Activated T-cell treated with anti-CD3 and anti-CD28 coated beads, Interleukin-2, amount 50 U/mL, for 4 hours (primary cell): Measurements from ENCODE around the gene CUX1. TPM values are rescaled to one million over a fixed set of nuclear protein-coding genes. Genes with fewer than 3 reads are reported as not detected.

Source experiments
- ATAC-seq, 2 donors: fragments of 200-7000 bp; cut with Tn5 transposase; one replicate each; pipeline ENCODE4 v1.10.0; 2021
- DNase-seq: peaks from one replicate; pipeline ENCODE4 v3.0.0-alpha.2; 2020
- H3K27me3 Mint-ChIP-seq: one replicate; pipeline ENCODE4 v1.8.0; 2021; ENCODE audit warnings: low read depth, mixed read lengths
- H3K36me3 Mint-ChIP-seq: one replicate; pipeline ENCODE4 v1.8.0; 2022; ENCODE audit warnings: mixed read lengths; ENCODE audit not compliant: insufficient read depth
- H3K4me1 Mint-ChIP-seq: one replicate; pipeline ENCODE4 v1.8.0; 2021; ENCODE audit warnings: low read depth, mixed read lengths
- H3K4me3 Mint-ChIP-seq: one replicate; pipeline ENCODE4 v1.8.0; 2021; ENCODE audit warnings: mild to moderate bottlenecking, moderate library complexity, mixed read lengths
- H3K9me3 Mint-ChIP-seq: one replicate; pipeline ENCODE4 v1.8.0; 2021; ENCODE audit warnings: mixed read lengths
- total RNA-seq, 3 donors: library from RNA; stranded (reverse); gene quantifications; one replicate each; pipeline ENCODE4 v1.2.1, GENCODE V29; 2021

The CUX1 gene
- total RNA-seq, 3 donors from 2014 or later = 18.6 to 21.6 (median 20.7) TPM

DNA sequence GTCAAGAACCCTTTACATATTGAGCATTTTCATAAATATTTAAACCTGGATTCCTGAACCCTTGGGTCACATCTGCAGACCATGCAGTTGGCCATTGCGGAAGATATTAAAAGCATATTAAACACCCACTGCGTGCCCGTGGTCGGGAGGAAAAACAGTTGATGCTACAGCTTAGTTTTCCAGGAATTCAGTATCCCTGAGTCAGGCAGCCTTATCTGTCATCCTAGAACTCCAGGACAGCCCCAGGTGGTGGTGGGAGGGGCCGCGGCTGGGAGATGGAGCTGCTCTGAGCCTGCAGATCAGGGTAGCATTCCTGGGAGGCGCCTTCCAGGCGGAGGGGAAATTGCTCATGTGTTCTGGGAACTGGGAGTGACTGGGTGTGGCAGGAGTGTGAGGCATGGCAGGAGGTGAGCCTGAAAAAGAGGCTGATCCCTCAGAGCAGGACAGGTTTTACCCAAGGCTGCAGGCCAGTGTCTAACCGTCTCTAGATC is 246.3 kb downstream of the CUX1 start:
- DNase-seq (no peak), ATAC-seq (no peak)
- Mint-ChIP-seq H3K9me3 (no peaks in the 10 kb centered on the region), H3K4me1 (peaks cover 2% of the 10 kb centered on the region), H3K36me3 (peaks cover 8% of the 10 kb centered on the region), H3K27me3 (no peaks in the 10 kb centered on the region), H3K4me3 (no peak overlapping the region)

DNA sequence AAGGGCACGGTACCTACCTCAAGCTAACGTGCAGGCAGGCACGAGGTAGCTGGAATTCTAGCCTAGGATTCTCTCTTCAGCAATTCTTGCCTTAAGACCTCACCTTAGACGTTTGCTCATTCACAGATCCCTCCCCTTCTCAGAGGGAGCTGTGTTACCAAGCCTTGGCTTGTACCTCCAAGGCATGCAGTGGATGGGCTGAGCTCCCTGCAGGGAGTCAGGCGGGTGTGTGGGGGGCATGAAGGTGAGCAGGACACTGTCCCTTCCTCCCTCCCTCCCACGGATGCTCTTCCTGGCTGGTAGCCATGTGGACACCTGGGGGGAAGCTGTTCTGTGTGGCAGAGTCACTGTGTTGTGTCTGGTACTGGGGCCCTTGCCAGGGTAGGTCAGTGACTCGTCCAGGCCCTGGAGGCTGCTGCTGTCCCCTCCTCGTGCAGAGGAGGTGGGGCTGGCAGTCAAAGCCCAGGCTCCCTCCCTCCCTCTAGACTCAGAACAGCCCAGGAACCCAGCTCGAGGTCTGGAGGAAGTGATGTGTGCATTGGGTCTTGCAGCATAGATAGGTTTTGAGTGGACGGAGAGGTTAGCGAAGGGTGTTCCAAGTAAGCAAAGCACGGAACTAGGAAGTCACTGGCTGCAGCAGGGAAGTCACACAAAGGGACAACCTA is 247.1 kb downstream of the CUX1 start:
- ATAC-seq = no peak
- peaks cover 2% of the 10 kb centered on the region for H3K4me1 Mint-ChIP-seq
- no peaks in the 10 kb centered on the region for H3K9me3 Mint-ChIP-seq
- H3K27me3 Mint-ChIP-seq = no peaks in the 10 kb centered on the region
- H3K36me3 Mint-ChIP-seq = peaks cover 13% of the 10 kb centered on the region
- DNase-seq = no peak
- no peak overlapping the region for H3K4me3 Mint-ChIP-seq

GRCh38 chr7:102065226-102065625 is 247.8 kb downstream of the CUX1 start:
- H3K36me3 Mint-ChIP-seq = peaks cover 18% of the 10 kb centered on the region
- peaks cover 2% of the 10 kb centered on the region for H3K4me1 Mint-ChIP-seq
- H3K9me3 Mint-ChIP-seq = peaks cover 2% of the 10 kb centered on the region
- DNase-seq (no peak), ATAC-seq (no peak)
- H3K27me3 Mint-ChIP-seq = no peaks in the 10 kb centered on the region
- H3K4me3 Mint-ChIP-seq = no peak overlapping the region

DNA sequence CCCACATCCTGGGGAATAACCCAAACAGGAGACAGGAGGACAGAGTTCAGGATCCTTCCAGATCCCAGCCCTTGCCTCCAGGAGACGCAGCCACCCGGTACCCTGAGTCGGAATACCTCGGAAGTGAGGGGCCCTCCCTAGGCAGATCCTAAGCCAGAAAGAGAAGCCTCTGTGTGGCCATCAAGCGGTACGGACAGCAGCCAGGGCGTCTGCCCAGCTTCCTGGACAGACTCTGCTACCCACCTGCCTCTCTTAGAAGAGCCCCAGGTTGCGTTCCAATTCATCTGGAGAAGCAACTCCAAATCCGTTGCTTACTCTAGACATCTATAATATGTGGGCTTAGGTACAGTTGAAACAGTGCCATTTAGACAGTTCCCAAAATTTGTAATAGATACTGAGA is 249.1 kb downstream of the CUX1 start:
- no peak for ATAC-seq
- H3K27me3 Mint-ChIP-seq = no peaks in the 10 kb centered on the region
- H3K36me3 Mint-ChIP-seq = peaks cover 27% of the 10 kb centered on the region
- peaks cover 2% of the 10 kb centered on the region for H3K4me1 Mint-ChIP-seq
- H3K4me3 Mint-ChIP-seq = no peak overlapping the region
- H3K9me3 Mint-ChIP-seq = peaks cover 5% of the 10 kb centered on the region
- DNase-seq = no peak

- no peaks in the 10 kb centered on the region for H3K27me3 Mint-ChIP-seq
- H3K9me3 Mint-ChIP-seq = peaks cover 11% of the 10 kb centered on the region
- peaks cover 45% of the 10 kb centered on the region for H3K36me3 Mint-ChIP-seq
- no peak for DNase-seq
- H3K4me1 Mint-ChIP-seq = no peaks in the 10 kb centered on the region
- H3K4me3 Mint-ChIP-seq = no peak overlapping the region
- ATAC-seq = no peak
Observed at GRCh38 chr7:102068846-102069245, 251.4 kb downstream of the CUX1 start.

GRCh38 chr7:102069931-102070629 is 252.7 kb downstream of the CUX1 start:
- Mint-ChIP-seq H3K27me3 (no peaks in the 10 kb centered on the region), H3K36me3 (peaks cover 47% of the 10 kb centered on the region)

GRCh38 chr7:102072003-102072402 is 254.6 kb downstream of the CUX1 start:
- peaks cover 55% of the 10 kb centered on the region for H3K36me3 Mint-ChIP-seq
- H3K9me3 Mint-ChIP-seq = peaks cover 11% of the 10 kb centered on the region
- no peaks in the 10 kb centered on the region for H3K27me3 Mint-ChIP-seq
- no peak for ATAC-seq
- DNase-seq = no peak
- H3K4me3 Mint-ChIP-seq = no peak overlapping the region
- H3K4me1 Mint-ChIP-seq = peaks cover under 1% of the 10 kb centered on the region

More at GRCh38 chr7:102069931-102070629, 252.7 kb downstream of the CUX1 start:
- H3K9me3 Mint-ChIP-seq = peaks cover 11% of the 10 kb centered on the region
- no peak overlapping the region for H3K4me3 Mint-ChIP-seq
- DNase-seq = no peak
- H3K4me1 Mint-ChIP-seq = no peaks in the 10 kb centered on the region
- no peak for ATAC-seq

DNA sequence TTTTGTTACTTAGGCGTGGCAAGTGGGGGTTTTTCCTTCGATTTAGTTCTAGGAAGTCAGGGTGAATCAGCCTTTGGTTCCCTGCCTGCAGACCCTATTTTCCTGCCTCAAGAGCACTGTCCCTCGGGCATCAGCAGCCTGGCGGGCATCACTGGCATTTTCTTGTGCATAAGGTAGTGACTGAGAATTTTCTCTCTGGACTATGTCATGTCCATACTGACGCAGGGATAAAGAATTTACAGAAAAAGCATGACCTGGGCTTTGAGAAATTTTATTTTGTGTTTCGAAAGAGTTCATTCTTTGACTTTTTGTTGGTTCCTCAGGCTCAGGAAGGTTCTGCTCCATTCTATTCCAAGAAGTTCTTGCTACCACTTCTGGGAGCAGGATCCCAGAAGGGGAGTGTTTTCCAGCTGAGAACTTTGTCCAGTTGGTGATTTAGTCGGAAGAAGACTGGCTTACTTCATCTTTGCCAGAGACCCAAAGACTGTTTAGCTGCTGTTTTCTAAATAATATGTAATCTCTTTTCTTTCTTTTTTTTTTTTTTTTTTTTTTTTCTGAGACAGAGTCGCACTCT is 255.3 kb downstream of the CUX1 start:
- Mint-ChIP-seq H3K36me3 (peaks cover 57% of the 10 kb centered on the region), H3K27me3 (no peaks in the 10 kb centered on the region)
- no peak for DNase-seq

DNA sequence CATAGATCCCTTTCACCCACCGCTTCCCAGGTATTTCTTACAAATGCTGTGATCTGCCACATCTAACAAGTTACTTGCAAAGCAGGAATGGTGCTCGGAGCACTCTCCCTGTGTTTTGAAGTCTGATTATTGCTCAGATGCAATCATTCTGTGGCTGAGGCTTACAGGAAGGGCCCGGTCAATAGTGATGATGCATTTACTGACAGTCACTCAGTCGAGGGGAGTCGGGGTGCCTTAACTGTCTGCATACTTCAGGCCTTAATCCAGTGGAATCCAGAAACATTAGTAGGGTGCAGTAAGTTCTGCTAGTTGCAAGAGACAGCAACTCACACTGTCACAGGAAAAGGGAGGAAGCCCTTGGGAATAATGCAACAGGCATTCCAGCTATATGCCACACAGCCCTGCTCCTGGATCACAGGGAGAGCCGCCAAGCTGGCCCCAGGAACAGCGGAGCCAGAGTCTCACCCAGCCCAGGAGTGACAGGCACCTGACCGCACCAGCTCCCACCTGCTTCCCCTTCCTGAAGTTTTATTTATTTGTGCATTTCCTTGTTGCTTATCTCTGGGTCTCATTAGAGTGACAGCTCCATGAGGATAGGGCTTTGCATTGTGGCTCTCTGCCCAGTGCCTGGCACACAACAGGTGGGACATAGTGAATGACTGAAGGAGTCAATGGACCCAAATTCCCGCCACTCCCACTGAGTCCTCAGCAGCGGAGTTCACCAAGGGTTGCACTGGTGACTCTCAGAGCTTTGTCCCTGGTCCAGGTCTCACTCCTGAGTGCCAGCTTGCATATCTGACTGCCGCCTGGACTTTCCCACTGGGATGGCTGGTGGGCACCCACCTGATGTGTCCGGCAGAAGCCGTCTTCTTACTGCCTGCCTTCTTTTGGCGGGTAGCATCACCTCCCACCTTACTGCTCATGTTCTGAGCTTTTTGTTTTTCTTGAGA is 256.8 kb downstream of the CUX1 start:
- no peak overlapping the region for H3K4me3 Mint-ChIP-seq

More for the DNA sequence above, 255.3 kb downstream of the CUX1 start:
- ATAC-seq = no peak
- Mint-ChIP-seq H3K9me3 (peaks cover 11% of the 10 kb centered on the region), H3K4me3 (no peak overlapping the region), H3K4me1 (peaks cover 3% of the 10 kb centered on the region)

DNA sequence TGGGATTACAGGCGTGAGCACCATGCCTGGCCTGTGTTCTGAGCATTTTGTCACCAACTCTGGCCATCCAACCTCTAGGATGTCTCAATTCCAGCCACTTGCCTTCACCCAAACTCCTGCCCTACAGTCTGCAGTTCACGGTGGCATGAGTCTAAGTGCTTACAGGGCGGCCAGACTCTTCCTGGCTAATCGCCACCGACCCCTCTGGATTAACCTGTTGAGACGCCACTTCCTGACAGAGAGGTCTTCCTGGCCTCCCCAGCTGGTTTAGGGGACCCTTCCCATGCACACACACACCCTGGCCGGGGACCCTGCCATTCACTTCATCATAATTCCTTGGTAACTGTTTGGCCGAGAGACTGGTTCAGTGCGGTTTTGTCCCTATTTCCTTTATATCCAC is 257.7 kb downstream of the CUX1 start:
- ATAC-seq (no peak), DNase-seq (no peak)
- no peaks in the 10 kb centered on the region for H3K27me3 Mint-ChIP-seq
- no peak overlapping the region for H3K4me3 Mint-ChIP-seq
- H3K36me3 Mint-ChIP-seq = peaks cover 50% of the 10 kb centered on the region
- peaks cover 10% of the 10 kb centered on the region for H3K9me3 Mint-ChIP-seq
- H3K4me1 Mint-ChIP-seq = peaks cover 3% of the 10 kb centered on the region

More for the DNA sequence above, 256.8 kb downstream of the CUX1 start:
- peaks cover 11% of the 10 kb centered on the region for H3K9me3 Mint-ChIP-seq
- no peak for ATAC-seq
- no peak for DNase-seq
- H3K4me1 Mint-ChIP-seq = peaks cover 3% of the 10 kb centered on the region
- peaks cover 47% of the 10 kb centered on the region for H3K36me3 Mint-ChIP-seq
- H3K27me3 Mint-ChIP-seq = no peaks in the 10 kb centered on the region

DNA sequence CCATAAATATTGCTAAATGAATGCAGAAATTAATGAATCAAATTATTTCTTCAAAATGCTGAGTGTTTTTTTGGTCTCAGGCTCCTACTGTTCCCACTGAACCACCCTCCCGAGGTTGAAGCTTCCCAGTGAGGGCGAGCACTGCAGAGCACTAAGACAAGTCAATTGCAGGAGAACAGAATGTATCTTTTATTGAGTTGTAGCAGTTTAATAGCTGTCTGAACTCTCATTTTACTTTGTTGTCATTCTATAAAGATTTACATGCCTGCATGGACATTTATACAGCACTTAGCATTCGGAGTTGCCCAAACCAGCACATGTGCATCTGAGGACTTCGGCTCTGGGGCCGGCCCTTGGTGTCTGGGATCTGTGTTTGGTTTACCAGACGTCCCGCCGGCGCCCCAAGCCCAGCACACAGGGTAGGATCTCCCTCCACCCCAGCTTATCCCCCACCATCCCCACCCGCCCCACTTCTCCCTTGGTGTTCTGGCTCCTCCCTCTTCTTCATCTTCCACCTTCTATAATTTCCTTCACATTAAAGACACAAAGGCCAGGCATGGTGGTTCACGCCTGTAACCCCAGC is 258.2 kb downstream of the CUX1 start:
- Mint-ChIP-seq H3K36me3 (peaks cover 50% of the 10 kb centered on the region), H3K27me3 (no peaks in the 10 kb centered on the region), H3K4me3 (no peak overlapping the region), H3K4me1 (peaks cover 3% of the 10 kb centered on the region), H3K9me3 (peaks cover 7% of the 10 kb centered on the region)
- ATAC-seq = no peak
- no peak for DNase-seq

DNA sequence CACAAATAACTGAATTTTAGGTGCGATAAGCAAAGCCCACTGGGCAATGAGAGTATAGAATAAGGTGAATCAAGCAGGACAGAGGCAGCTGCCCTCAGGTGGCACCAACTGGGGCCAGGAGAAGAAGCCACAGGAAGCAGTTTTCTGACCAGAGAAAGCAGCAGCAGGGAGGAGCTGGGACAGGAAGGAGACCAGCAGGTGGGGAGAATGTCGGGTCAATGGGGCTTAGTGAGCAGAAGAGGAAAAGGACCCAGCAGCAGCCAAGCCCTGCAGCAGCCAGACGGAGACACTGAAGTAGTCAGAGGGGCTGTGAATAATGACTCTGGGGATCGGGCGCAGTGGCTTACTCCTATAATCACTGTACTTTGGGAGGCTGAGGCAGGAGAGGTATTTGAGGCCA is 259.7 kb downstream of the CUX1 start:
- Mint-ChIP-seq H3K27me3 (no peaks in the 10 kb centered on the region), H3K9me3 (peaks cover 5% of the 10 kb centered on the region), H3K4me1 (peaks cover 3% of the 10 kb centered on the region), H3K36me3 (peaks cover 49% of the 10 kb centered on the region), H3K4me3 (no peak overlapping the region)
- ATAC-seq = no peak
- no peak for DNase-seq

GRCh38 chr7:102079140-102080018 is 262.0 kb downstream of the CUX1 start:
- Mint-ChIP-seq H3K27me3 (no peaks in the 10 kb centered on the region), H3K4me1 (peaks cover 3% of the 10 kb centered on the region), H3K9me3 (peaks cover 5% of the 10 kb centered on the region), H3K36me3 (peaks cover 38% of the 10 kb centered on the region), H3K4me3 (no peak overlapping the region)
- DNase-seq (no peak), ATAC-seq (no peak)
